Hepatocyte (in vitro differentiated cells): Measurements from ENCODE around the gene C4orf51.

Experiments
- EZH2 ChIP-seq: fragments of 200-600 bp; sonication (generic); IDR thresholded peaks from 2 replicates; pipeline ENCODE4 v1.6.1; 2016; ENCODE audit warnings: antibody characterized with exemption, mild to moderate bottlenecking, borderline replicate concordance
- EZH2phosphoT487 ChIP-seq: fragments of 200-600 bp; sonication (generic); IDR thresholded peaks from one replicate; pipeline ENCODE4 v1.6.1; 2018; ENCODE audit warnings: antibody characterized with exemption, mild to moderate bottlenecking, low read depth, moderate library complexity; ENCODE audit not compliant: unreplicated experiment, severe bottlenecking
- TF ChIP-seq, protein P1 (sequence below): fragments of 200-600 bp; sonication (generic); IDR thresholded peaks from 2 replicates; pipeline ENCODE4 v1.5.1; 2016; ENCODE audit warnings: antibody characterized with exemption, mild to moderate bottlenecking; ENCODE audit not compliant: poor library complexity

GRCh38 chr4:145643295-145643694 lies 36.7 kb upstream of the C4orf51 start:
- TF ChIP-seq, protein P1, sequence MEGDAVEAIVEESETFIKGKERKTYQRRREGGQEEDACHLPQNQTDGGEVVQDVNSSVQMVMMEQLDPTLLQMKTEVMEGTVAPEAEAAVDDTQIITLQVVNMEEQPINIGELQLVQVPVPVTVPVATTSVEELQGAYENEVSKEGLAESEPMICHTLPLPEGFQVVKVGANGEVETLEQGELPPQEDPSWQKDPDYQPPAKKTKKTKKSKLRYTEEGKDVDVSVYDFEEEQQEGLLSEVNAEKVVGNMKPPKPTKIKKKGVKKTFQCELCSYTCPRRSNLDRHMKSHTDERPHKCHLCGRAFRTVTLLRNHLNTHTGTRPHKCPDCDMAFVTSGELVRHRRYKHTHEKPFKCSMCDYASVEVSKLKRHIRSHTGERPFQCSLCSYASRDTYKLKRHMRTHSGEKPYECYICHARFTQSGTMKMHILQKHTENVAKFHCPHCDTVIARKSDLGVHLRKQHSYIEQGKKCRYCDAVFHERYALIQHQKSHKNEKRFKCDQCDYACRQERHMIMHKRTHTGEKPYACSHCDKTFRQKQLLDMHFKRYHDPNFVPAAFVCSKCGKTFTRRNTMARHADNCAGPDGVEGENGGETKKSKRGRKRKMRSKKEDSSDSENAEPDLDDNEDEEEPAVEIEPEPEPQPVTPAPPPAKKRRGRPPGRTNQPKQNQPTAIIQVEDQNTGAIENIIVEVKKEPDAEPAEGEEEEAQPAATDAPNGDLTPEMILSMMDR, result no peak
- TF ChIP-seq EZH2 (no peak), EZH2phosphoT487 (no peak)
